Fibroblast of the aortic adventitia (primary cell): Measurements from ENCODE around the gene TBC1D2. TPM values are rescaled to one million over a fixed set of nuclear protein-coding genes. Genes with fewer than 3 reads are reported as not detected.
"Not testable (repeated sequence)": the region's sequence is repeated elsewhere in the genome, so short reads cannot be mapped to it uniquely, and the experiment has no call there.

Source experiments
- DNase-seq: peaks from one replicate; pipeline ENCODE4 v3.0.0-alpha.2; 2010; ENCODE audit warnings: low read depth
- H3K4me3 ChIP-seq: 2 replicates; pipeline ENCODE4 v1.5.1; 2011; ENCODE audit warnings: low read depth, mild to moderate bottlenecking, control low read depth, low read length, moderate library complexity
- total RNA-seq: library from RNA; depleted of rRNA; stranded (reverse); fragments of >200 nt; gene quantifications from 2 replicates; pipeline ENCODE4 v1.2.3, GENCODE V29; 2012; ENCODE audit warnings: low replicate concordance
- TF ChIP-seq, protein P1 (sequence below): IDR thresholded peaks from 2 replicates; pipeline ENCODE4 v1.5.1; 2011; ENCODE audit warnings: mild to moderate bottlenecking, low read length, control low read depth, inconsistent platforms; ENCODE audit not compliant: insufficient read depth

TBC1D2 gene
- total RNA-seq, 1 donor, result 20.7 TPM

DNA sequence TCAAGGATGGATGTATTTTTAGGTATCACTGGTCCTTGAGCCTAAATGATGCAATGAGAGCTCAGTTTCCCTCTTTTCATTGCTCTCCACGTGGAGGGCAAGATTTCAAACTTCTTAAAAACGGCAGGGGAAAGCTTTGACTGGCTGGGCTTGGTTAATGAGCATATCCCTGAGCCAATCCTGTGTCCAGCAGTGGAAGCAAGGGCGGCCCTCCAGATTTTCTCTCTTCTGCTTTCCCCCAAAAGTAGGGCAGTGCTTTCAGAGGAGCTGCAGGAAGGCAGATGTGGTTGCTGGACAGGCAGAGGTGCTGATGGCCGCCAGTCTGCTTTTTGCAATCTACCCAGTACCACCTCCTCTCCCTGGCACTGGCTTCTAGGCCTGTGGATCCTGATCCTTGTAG lies 30.0 kb upstream of the TBC1D2 start:
- DNase-seq, result no peak
- TF ChIP-seq, protein P1, sequence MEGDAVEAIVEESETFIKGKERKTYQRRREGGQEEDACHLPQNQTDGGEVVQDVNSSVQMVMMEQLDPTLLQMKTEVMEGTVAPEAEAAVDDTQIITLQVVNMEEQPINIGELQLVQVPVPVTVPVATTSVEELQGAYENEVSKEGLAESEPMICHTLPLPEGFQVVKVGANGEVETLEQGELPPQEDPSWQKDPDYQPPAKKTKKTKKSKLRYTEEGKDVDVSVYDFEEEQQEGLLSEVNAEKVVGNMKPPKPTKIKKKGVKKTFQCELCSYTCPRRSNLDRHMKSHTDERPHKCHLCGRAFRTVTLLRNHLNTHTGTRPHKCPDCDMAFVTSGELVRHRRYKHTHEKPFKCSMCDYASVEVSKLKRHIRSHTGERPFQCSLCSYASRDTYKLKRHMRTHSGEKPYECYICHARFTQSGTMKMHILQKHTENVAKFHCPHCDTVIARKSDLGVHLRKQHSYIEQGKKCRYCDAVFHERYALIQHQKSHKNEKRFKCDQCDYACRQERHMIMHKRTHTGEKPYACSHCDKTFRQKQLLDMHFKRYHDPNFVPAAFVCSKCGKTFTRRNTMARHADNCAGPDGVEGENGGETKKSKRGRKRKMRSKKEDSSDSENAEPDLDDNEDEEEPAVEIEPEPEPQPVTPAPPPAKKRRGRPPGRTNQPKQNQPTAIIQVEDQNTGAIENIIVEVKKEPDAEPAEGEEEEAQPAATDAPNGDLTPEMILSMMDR, result no peak
- no peak overlapping the region for H3K4me3 ChIP-seq

DNA sequence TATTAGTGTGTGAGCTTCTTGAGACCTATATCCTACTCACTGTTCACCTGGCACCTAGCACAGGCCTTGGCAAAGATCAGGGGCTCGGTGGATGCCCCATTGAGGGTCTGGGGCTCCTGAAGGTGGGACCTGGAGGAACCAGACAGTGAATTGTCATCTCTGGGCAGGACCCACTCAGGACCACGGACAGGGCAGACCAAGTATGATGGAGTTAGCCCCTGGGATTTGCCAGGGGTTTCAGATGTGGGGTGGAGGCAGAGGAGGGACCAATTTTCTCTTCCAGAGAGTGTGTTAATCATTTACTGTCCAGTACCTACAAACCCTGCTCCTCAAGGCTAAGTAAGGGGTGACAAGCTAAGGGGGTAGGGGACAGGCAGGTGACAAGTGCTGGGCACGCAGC lies 29.3 kb upstream of the TBC1D2 start:
- TF ChIP-seq, protein P1, result no peak
- no peak overlapping the region for H3K4me3 ChIP-seq
- DNase-seq, result no peak

DNA sequence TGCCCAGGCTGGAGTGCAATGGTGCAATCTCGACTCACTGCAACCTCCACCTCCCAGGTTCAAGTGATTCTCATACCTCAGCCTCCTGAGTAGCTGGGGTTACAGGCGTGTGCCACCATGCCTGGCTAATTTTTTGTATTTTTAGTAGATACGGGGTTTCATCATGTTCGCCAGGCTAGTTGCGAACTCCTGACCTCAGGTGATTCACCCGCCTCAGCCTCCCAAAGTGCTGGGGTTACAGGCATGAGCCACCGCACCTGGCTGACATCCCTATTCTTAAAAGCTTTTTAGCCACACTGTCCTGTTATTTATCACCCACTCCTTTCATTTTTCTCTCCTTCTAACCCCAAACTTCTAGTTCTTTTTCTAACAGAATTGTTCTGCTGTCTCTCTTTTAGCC lies 27.7 kb upstream of the TBC1D2 start:
- not testable (repeated sequence) for H3K4me3 ChIP-seq, DNase-seq

DNA sequence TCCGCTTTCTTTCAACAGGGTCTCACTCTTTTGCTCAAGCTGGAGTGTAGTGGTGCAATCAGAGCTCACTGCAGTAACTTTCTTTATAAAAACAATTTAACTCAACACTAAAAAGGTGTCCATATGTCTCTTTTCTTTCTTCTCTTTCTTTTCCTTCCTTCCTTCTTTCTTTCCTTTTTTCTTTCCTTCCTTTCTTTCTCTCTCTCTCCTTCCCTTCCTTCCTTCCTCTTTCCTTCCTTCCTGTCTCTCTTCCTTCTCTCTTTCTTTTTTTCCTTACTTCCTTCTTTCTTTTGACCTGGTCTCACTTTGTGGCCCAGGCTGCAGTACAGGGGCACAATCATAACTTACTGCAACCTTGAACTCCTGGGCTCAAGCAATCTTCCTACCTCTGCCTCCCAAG lies 25.8 kb upstream of the TBC1D2 start:
- TF ChIP-seq, protein P1, result no peak
- H3K4me3 ChIP-seq, result no peak overlapping the region
- no peak for DNase-seq

DNA sequence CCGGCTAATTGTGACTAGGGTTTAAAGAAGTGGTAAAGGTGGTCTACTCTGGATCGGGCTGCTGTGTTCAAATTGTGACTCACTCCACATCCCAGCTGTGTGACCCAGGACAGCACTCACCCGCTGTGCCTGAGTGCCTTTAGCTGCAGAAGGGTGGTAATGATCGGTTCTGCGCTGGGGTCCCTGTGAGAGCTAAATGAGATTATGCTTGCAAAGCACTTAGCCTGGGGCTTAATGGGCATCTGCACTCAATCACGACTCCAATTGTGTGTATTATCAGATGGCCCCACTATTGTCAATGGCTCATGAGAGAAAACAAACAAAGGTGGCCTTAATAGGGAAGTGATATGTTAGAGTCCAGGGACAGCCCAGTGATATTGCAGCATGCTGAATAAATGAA lies 25.1 kb upstream of the TBC1D2 start:
- TF ChIP-seq, protein P1, result no peak
- no peak overlapping the region for H3K4me3 ChIP-seq
- DNase-seq, result no peak

DNA sequence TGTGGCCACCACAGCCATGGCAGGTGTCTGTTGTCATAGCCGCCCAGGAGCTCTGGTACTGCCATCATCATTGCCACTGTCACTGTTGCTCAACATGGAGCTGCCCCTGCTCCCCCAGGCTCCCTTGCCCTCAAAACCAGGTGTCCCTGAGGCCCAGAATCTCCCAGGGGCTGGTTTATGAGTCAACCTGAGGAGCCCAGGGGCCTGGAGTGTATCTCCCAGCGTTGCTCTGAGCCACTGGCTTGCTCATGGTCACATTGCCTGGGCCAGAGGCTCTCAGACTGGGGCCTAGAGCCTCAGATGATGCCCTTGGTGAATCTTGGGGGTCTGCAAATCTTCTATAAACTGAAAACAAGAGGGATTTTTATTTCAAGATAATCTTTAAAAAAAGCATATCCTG lies 24.7 kb upstream of the TBC1D2 start:
- H3K4me3 ChIP-seq, result no peak overlapping the region
- DNase-seq, result no peak
- TF ChIP-seq, protein P1, result no peak

DNA sequence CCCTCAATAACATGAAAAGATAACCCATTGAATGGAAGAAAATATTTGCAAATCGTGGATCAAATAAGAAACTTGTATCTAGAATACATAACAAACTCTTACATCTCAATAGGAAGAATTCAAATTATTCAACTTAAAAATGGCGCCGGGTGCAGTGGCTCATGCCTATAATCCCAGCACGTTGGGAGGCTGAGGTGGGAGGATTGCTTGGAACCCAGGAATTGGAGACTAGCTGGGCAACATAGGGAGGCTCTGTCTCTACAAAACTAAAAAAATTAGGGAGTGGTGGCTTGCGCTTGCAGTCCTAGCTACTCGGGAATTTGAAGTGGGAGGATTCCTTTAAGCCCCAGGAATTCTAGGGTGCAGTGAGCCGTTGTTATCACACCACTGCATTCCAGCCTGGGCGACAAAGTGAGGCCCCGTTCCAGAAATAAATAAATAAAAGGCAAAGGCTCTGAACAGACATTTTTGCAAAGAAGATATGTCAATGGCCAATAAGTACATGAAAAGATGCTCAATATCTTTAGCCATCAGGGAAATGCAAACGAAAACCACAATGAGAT lies 21.5 kb upstream of the TBC1D2 start:
- no peak overlapping the region for H3K4me3 ChIP-seq
- no peak for DNase-seq
- TF ChIP-seq, protein P1, result no peak
